GM12875 (cell line): ENCODE measurements around the gene DPP8.
"Not testable (repeated sequence)": the region's sequence is repeated elsewhere in the genome, so short reads cannot be mapped to it uniquely, and the experiment has no call there.

Experiments
- H3K4me3 ChIP-seq: one replicate; pipeline ENCODE4 v1.5.1; 2011; ENCODE audit warnings: low read depth, low read length, control low read depth
- TF ChIP-seq, protein P1 (sequence below): IDR thresholded peaks from 2 replicates; pipeline ENCODE4 v1.5.1; 2011; ENCODE audit warnings: low read depth, mild to moderate bottlenecking, control low read depth, inconsistent platforms, low read length, moderate library complexity, borderline replicate concordance; ENCODE audit not compliant: insufficient read depth

The DPP8 gene

DNA sequence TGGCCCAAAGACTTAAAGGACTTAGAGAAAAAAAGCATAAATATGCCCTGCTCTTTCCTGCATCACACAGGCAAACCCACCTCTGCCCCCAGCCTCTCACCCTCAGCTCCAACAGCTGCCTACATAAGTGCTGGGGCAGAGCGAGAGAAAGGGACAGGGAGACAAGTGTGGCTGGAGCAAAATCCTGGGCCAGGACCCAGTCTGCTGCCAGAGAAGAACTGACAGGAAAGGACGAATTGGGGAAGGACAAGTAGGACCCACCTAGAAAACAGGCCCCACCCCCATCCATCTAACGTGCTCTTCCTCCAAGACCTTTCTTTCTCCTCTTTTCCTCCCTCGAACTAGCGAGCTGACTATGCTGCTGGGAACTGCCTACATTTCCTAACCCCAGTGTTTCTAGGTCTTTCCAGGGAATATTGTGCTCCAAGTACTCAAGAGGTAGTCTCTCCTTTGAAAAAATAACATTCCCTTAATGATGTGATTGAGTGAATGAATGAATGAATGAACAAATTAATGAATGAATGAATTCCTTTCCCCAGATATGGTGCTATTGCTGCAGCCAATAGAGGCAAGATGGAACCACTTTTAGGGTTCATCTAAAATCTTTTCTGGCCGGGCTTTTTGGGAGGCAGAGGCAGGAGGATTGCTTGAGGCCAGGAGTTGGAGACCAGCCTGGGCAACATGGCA is 113.2 kb downstream of the DPP8 start:
- TF ChIP-seq, protein P1, sequence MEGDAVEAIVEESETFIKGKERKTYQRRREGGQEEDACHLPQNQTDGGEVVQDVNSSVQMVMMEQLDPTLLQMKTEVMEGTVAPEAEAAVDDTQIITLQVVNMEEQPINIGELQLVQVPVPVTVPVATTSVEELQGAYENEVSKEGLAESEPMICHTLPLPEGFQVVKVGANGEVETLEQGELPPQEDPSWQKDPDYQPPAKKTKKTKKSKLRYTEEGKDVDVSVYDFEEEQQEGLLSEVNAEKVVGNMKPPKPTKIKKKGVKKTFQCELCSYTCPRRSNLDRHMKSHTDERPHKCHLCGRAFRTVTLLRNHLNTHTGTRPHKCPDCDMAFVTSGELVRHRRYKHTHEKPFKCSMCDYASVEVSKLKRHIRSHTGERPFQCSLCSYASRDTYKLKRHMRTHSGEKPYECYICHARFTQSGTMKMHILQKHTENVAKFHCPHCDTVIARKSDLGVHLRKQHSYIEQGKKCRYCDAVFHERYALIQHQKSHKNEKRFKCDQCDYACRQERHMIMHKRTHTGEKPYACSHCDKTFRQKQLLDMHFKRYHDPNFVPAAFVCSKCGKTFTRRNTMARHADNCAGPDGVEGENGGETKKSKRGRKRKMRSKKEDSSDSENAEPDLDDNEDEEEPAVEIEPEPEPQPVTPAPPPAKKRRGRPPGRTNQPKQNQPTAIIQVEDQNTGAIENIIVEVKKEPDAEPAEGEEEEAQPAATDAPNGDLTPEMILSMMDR: no peak
- no peak overlapping the region for H3K4me3 ChIP-seq

DNA sequence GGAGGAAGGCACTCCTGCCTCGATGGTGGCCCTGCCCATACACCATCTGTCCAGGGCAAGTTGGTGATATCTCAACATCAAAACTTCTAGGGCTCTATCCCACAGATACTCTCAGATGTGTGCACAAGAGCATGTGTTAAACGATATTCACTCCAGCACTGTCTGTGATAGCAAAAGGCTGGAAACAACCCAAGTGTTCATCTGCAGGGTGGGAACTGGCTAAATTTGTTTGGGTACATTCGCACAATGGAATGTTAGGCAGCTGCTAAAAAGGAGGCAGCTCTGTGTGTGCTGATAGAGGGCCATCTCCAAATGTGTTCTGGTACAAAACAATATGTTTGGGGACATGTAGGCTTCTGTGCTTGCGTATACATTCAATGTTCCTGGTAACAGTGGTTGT is 114.5 kb downstream of the DPP8 start:
- no peak overlapping the region for H3K4me3 ChIP-seq
- TF ChIP-seq, protein P1: no peak

DNA sequence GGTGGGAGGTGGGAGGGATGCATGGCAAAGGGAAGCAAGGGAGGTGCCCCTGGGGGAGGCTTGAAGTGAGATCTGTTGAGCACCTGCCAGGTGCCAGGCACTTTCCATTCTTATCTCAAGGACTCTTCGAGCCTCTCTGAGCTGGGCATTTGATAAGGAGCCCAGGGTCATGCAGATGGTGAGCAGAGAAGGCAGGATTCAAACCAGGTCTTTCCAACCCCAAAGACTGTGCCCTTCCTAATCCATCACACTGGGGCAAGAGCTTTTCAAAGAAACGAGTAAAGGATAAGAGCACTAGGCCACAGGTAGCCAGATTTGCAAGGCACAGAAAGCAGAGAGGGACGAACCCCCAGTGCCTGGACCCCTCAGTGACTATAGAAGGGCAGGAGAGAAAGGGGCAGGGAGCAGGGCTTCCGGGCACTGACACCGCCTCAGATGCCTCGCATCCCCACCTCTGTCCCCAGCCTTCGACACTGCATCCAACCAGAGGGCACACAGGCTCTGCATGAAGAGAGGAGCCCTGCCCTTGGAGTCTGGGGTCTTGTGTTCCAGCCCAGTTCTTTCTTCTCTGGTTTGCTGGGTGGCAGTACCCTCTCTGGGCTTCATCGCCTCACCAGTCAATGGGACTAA is 115.8 kb downstream of the DPP8 start:
- no peak overlapping the region for H3K4me3 ChIP-seq
- TF ChIP-seq, protein P1: no peak

DNA sequence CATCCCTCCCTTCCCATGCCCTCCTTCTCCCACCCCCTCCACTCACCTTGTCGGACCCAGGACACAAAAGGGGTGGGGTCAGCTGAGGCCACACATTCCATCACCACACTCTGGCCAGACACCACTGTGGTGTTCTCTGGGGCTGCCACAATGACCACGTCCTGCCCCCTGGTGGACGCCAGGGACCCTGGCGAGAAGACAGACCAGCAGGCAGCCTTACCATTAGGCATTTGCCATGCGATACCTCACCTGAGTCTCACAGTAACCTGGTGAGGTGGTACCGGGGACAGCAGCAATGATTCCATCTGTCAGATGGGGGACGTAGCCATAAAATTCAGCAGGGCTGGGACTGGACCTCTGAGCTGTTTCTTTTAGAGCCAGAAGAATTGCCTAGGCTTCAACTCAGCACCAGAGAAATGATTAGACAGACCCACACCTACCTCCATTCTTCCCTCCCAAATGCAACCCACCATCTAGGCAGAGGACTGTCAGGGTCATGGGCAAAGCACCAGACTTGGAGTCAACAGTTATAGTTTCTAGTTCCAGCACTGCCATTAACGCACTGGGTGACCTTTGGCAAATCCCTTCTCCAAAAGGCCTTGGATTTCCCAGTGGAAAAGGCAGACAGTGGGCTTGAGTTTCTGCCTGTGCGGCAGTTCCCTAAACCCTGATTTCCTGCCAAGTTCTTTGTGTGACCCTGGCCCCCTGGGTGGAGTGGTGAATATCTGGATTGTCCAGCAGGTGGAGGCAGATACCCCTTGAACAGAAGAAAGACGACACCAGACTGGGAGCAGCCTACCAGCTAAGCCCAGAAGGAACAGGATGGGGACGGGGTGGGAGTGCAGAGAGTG is 116.5 kb downstream of the DPP8 start:
- no peak overlapping the region for H3K4me3 ChIP-seq
- TF ChIP-seq, protein P1: peak; percentile 87

DNA sequence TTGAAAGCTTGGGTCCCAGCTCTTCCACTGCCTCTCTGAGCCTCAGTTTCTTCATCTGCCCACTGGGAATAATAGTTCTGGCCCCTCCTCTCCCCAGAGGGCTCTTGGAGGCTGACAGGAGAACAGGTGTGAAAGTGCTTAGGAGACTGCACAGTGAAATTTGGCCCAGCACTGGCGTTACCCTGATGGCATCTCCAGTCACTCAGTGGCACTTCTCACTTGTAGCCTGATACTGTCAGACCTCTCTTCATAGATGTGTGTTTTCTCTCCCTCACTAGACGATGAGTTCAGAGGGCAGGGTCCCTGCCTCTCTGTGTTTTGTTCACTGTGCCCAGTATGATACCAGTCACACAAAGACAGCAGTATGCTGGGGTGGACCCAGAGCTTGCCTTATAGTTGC is 117.5 kb downstream of the DPP8 start:
- TF ChIP-seq, protein P1: no peak
- H3K4me3 ChIP-seq: no peak overlapping the region

DNA sequence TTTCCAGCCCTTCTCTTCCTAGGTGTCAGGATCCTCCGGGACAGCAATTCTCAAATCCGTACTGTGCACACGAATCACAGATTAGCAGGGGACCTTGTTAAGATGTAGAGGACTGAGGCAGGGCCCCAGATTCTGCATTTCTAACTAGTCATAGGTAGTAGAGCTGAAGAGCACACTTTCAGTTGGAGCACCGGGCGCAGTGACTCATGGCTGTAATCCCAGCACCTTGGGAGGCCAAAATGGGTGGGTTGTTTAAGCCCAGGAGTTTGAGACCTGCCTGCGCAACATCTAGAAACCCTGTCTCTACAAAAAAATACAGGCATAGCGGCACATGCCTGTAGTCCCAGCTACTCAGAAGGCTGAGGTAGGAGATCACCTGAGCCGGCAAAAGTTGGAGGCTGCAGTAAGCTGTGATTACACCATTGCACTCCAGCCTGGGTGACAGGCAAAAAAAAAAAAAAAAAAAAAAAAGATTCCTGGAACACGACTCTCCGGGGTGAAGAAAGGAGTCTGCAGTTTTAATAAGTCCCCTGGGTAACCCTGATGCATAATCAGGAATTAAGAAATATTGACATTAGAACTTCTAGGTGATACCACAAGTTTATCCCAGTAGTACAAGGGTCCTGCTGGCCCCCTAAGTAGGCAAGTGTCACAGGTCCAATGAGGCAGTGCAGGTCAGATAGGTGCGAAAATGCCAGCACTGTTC is 118.3 kb downstream of the DPP8 start:
- TF ChIP-seq, protein P1: no peak
- H3K4me3 ChIP-seq: no peak overlapping the region

DNA sequence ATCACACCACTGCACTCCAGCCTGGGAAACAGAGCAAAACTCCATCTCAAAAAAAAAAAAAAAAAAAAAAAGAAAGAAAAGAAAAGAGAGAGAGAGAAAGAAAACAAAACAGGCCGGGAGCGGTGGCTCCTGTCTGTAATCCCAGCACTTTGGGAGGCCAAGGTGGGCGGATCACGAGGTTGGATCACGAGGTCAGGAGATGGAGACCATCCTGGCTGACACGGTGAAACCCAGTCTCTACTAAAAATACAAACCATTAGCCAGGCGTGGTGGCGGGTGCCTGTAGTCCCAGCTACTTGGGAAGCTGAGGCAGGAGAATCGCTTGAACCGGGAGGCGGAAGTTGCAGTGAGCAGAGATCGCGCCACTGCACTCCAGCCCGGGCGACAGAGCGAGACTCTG is 119.0 kb downstream of the DPP8 start:
- not testable (repeated sequence) for H3K4me3 ChIP-seq
